Dendritic cell treated with granulocyte-macrophage colony-stimulating factor and Interleukin-4, amounts not matched to agents 40 ng/mL and 50 ng/mL, for 4 days (primary cell): ENCODE measurements around the gene PGRMC2.
A peak's percentile ranks its signal among the peaks of the same experiment; 100 is the strongest.

Source experiments
- H3K27ac Mint-ChIP-seq: one replicate; pipeline ENCODE4 v1.8.0; 2022; ENCODE audit warnings: mild to moderate bottlenecking, mixed read lengths
- H3K27me3 Mint-ChIP-seq: one replicate; pipeline ENCODE4 v1.8.0; 2022; ENCODE audit warnings: mild to moderate bottlenecking, mixed read lengths
- H3K36me3 Mint-ChIP-seq: one replicate; pipeline ENCODE4 v1.8.0; 2022; ENCODE audit warnings: low read depth, mixed read lengths
- H3K4me1 Mint-ChIP-seq: one replicate; pipeline ENCODE4 v1.8.0; 2022; ENCODE audit warnings: low read depth, mixed read lengths
- H3K4me3 Mint-ChIP-seq: one replicate; pipeline ENCODE4 v1.8.0; 2022; ENCODE audit warnings: mild to moderate bottlenecking, moderate library complexity, mixed read lengths
- H3K9me3 Mint-ChIP-seq: one replicate; pipeline ENCODE4 v1.8.0; 2022; ENCODE audit warnings: mixed read lengths
- intact Hi-C: fragments of 100-400 bp; cut with micrococcal nuclease; formaldehyde crosslinking; loops from one replicate; pipeline ENCODE4 v1.15.0; 2022

PGRMC2 gene

GRCh38 chr4:128290526-128290925 is 2.9 kb upstream of the PGRMC2 start:
- Mint-ChIP-seq H3K27ac (no peak overlapping the region), H3K27me3 (peaks cover 2% of the 10 kb centered on the region), H3K36me3 (peaks cover 15% of the 10 kb centered on the region), H3K4me3 (no peak overlapping the region), H3K9me3 (no peaks in the 10 kb centered on the region), H3K4me1 (peaks cover 29% of the 10 kb centered on the region)
- intact Hi-C loops: loop anchor here (10.0 kb wide), 1 partner anchor 164 kb away; no protein-coding TSS in a partner anchor

- Mint-ChIP-seq H3K4me3 (no peak overlapping the region), H3K27ac (no peak overlapping the region), H3K27me3 (peaks cover 2% of the 10 kb centered on the region), H3K9me3 (no peaks in the 10 kb centered on the region), H3K36me3 (peaks cover 15% of the 10 kb centered on the region), H3K4me1 (peaks cover 35% of the 10 kb centered on the region)
- intact Hi-C loops: loop anchor here (5.0 to 10.0 kb wide), 4 partner anchors 165 to 657 kb away; partner anchors contain the start of genes INTU and PLK4
Observed at GRCh38 chr4:128289523-128290158, 2.0 kb upstream of the PGRMC2 start.

- no peaks in the 10 kb centered on the region for H3K9me3 Mint-ChIP-seq
- H3K4me3 Mint-ChIP-seq: peak overlapping the region; percentile 95
- H3K27me3 Mint-ChIP-seq: peaks cover 2% of the 10 kb centered on the region
- peak overlapping the region; percentile 92 for H3K27ac Mint-ChIP-seq
- peaks cover 15% of the 10 kb centered on the region for H3K36me3 Mint-ChIP-seq
- intact Hi-C loops: loop anchor here (1.0 to 10.0 kb wide), 4 partner anchors 227 to 656 kb away; partner anchors contain the start of genes INTU, LARP1B and PLK4
- peaks cover 35% of the 10 kb centered on the region for H3K4me1 Mint-ChIP-seq
Observed at GRCh38 chr4:128288689-128289106, 1.1 kb upstream of the PGRMC2 start.

GRCh38 chr4:128287871-128288688 is 467 bp upstream of the PGRMC2 start:
- Mint-ChIP-seq H3K36me3 (peaks cover 15% of the 10 kb centered on the region), H3K9me3 (no peaks in the 10 kb centered on the region), H3K4me1 (peaks cover 35% of the 10 kb centered on the region), H3K27me3 (peaks cover 2% of the 10 kb centered on the region), H3K4me3 (peak overlapping the region; percentile 95), H3K27ac (peak overlapping the region; percentile 92)
- intact Hi-C loops: loop anchor here (1.0 to 10.0 kb wide), 6 partner anchors 227 to 656 kb away; partner anchors contain the start of genes ABHD18, INTU, LARP1B and MFSD8

GRCh38 chr4:128286474-128287058 is 1.0 kb downstream of the PGRMC2 start:
- Mint-ChIP-seq H3K9me3 (no peaks in the 10 kb centered on the region), H3K4me3 (peak overlapping the region; percentile 95), H3K4me1 (peaks cover 35% of the 10 kb centered on the region), H3K36me3 (peaks cover 15% of the 10 kb centered on the region), H3K27ac (peak overlapping the region; percentile 92), H3K27me3 (peaks cover 2% of the 10 kb centered on the region)
- intact Hi-C loops: loop anchor here (1.0 to 10.0 kb wide), 5 partner anchors 278 to 654 kb away; partner anchors contain the start of genes ABHD18, INTU, MFSD8 and PLK4

- intact Hi-C loops: loop anchor here (2.0 to 10.0 kb wide), 4 partner anchors 279 to 809 kb away; partner anchors contain the start of genes INTU and PLK4
- Mint-ChIP-seq H3K4me1 (peaks cover 36% of the 10 kb centered on the region), H3K27me3 (peaks cover 2% of the 10 kb centered on the region), H3K4me3 (no peak overlapping the region), H3K27ac (no peak overlapping the region), H3K36me3 (peaks cover 15% of the 10 kb centered on the region), H3K9me3 (no peaks in the 10 kb centered on the region)
Observed at GRCh38 chr4:128285085-128285997, 2.3 kb downstream of the PGRMC2 start.

GRCh38 chr4:128284317-128284716 is 3.3 kb downstream of the PGRMC2 start:
- intact Hi-C loops: loop anchor here (2.0 to 10.0 kb wide), 2 partner anchors 280 to 810 kb away; no protein-coding TSS in a partner anchor

GRCh38 chr4:128283071-128283470 is 4.5 kb downstream of the PGRMC2 start:
- no peaks in the 10 kb centered on the region for H3K27me3 Mint-ChIP-seq
- intact Hi-C loops: loop anchor here (10.0 kb wide), 1 partner anchor 282 kb away; no protein-coding TSS in a partner anchor
- peaks cover 28% of the 10 kb centered on the region for H3K4me1 Mint-ChIP-seq
- H3K4me3 Mint-ChIP-seq: no peak overlapping the region
- no peak overlapping the region for H3K27ac Mint-ChIP-seq
- H3K36me3 Mint-ChIP-seq: peaks cover 15% of the 10 kb centered on the region
- no peaks in the 10 kb centered on the region for H3K9me3 Mint-ChIP-seq

More at GRCh38 chr4:128284317-128284716, 3.3 kb downstream of the PGRMC2 start:
- H3K9me3 Mint-ChIP-seq: no peaks in the 10 kb centered on the region
- H3K36me3 Mint-ChIP-seq: peaks cover 15% of the 10 kb centered on the region
- peaks cover 36% of the 10 kb centered on the region for H3K4me1 Mint-ChIP-seq
- no peak overlapping the region for H3K4me3 Mint-ChIP-seq
- H3K27me3 Mint-ChIP-seq: peaks cover 2% of the 10 kb centered on the region
- no peak overlapping the region for H3K27ac Mint-ChIP-seq

- Mint-ChIP-seq H3K27ac (no peak overlapping the region), H3K4me3 (no peak overlapping the region), H3K27me3 (no peaks in the 10 kb centered on the region), H3K9me3 (no peaks in the 10 kb centered on the region), H3K4me1 (peaks cover 28% of the 10 kb centered on the region), H3K36me3 (peaks cover 10% of the 10 kb centered on the region)
- intact Hi-C loops: loop anchor here (10.0 kb wide), 1 partner anchor 282 kb away; no protein-coding TSS in a partner anchor
Observed at GRCh38 chr4:128282516-128282915, 5.1 kb downstream of the PGRMC2 start.

GRCh38 chr4:128281354-128281753 is 6.3 kb downstream of the PGRMC2 start:
- Mint-ChIP-seq H3K4me1 (peaks cover 20% of the 10 kb centered on the region), H3K9me3 (no peaks in the 10 kb centered on the region), H3K27me3 (no peaks in the 10 kb centered on the region), H3K27ac (no peak overlapping the region), H3K4me3 (no peak overlapping the region), H3K36me3 (no peaks in the 10 kb centered on the region)
- intact Hi-C loops: loop anchor here (10.0 kb wide), 1 partner anchor 283 kb away; no protein-coding TSS in a partner anchor

GRCh38 chr4:128279624-128280225 is 7.9 kb downstream of the PGRMC2 start:
- Mint-ChIP-seq H3K27ac (no peak overlapping the region), H3K4me3 (no peak overlapping the region), H3K4me1 (peaks cover 5% of the 10 kb centered on the region), H3K27me3 (no peaks in the 10 kb centered on the region), H3K9me3 (no peaks in the 10 kb centered on the region), H3K36me3 (peaks cover under 1% of the 10 kb centered on the region)
- intact Hi-C loops: loop anchor here (10.0 kb wide), 1 partner anchor 285 kb away; no protein-coding TSS in a partner anchor

GRCh38 chr4:128277856-128278255 is 9.8 kb downstream of the PGRMC2 start:
- Mint-ChIP-seq H3K27ac (no peak overlapping the region), H3K4me1 (peaks cover 5% of the 10 kb centered on the region), H3K4me3 (no peak overlapping the region), H3K27me3 (no peaks in the 10 kb centered on the region), H3K36me3 (peaks cover 7% of the 10 kb centered on the region), H3K9me3 (no peaks in the 10 kb centered on the region)
- intact Hi-C loops: no loop called here
